Suppressor macrophage treated with lipopolysaccharide for 4 hours (primary cell): Measurements from ENCODE around the gene CCDC80.

Source experiments
- DNase-seq: peaks from one replicate; pipeline ENCODE4 v3.0.0-alpha.2; 2020

The CCDC80 gene

GRCh38 chr3:112632596-112632995, 8.3 kb downstream of the CCDC80 start:
- DNase-seq = no peak

DNA sequence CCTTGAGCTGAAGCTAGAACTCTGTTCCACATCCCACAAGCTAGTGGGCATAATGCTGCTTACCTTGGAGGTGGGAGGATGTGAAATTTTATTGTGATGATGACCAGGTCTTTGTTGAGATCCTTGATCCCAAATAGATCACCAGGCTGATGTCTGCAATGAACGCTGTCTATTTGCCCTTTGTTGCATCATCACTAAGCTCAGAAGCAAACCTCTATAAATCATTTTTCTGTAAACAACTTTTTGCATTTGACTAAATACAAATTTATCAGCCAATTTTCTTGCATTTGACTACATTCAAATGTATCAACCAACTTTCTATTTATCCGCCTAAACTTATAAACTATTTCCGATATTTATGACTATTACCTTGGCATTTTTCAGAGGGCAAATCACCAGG, 9.7 kb downstream of the CCDC80 start:
- DNase-seq = no peak

- peak; percentile 59 for DNase-seq
Observed at GRCh38 chr3:112629425-112629824, 11.5 kb downstream of the CCDC80 start.

GRCh38 chr3:112627919-112628466, 12.9 kb downstream of the CCDC80 start:
- no peak for DNase-seq

DNA sequence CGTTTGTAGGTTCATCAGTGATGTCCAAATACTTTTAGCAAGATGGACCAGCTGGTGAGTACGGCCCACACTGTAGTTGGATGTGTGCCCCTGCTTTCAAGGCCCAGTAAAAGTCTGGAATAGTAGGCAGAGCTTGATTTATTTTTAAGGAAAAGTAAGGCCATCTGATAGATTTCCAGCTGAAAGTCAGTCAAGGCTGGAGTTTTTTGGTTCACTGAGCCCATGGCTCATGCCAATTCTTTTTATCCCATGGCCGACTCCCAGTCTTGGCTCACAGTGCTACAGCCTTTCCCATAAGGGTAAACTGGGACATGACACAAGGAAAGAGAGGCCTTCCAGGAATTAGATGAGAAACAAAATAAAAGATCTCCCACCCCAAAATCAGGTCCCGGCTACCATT, 13.5 kb downstream of the CCDC80 start:
- DNase-seq = no peak

DNA sequence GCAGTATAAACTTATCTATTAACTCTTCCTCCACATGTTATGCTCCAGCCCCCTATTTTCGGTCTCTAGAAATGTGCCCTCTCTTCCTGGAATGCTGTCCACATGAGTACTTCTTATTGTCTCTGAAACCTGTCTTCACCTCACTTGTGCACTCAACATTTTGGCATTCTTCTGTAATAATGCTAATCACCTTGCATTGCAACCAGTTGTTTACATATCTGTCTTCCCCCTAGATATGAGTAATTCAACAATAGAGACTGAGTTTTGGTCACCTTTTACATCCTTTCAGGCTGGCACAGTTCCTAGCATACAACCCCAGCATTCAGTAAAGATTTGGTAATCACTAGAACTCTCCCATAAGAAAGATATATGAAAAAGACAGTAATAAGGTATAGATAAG, 17.2 kb downstream of the CCDC80 start:
- no peak for DNase-seq

- no peak for DNase-seq
Observed at GRCh38 chr3:112623213-112623612, 17.7 kb downstream of the CCDC80 start.

DNA sequence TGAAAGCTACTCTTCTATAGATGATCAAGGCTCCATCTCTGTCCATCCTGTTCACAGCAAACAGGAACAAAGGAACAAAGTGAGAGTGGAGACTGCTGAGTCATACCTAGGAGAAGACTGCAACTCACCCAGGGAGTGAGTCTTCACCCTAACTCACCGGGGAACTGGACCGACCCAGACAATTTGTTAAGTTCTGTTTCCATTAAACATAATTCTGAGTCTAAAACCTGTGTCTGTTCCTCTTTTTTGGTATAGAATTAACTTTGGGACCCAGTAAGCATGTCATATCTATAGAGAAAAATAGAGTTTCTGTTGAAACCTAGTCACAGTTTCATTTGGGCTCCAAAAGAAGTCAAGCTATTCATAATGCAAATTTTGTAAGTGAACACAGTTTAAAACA, 21.6 kb downstream of the CCDC80 start:
- peak; percentile 30 for DNase-seq

DNA sequence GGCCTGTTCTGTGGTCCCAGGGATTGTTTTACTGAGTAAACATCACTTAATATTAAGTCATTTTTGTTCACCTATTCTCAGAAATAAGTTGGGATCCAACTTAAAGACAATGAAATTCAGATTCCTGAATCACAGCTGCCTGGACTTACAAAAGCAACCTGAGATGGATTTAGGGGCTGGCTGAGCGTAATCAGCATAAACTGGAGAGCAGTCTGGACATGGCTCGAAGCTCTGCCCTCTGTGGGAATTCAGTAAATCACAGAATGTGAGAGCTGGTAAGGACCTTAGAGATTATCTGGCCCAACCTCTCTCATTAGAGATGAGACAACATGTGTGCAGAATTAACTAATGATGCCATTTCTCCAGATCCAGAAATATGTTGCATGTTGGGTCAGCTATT, 23.7 kb downstream of the CCDC80 start:
- DNase-seq = no peak

- DNase-seq = no peak
Observed at GRCh38 chr3:112615989-112616731, 24.8 kb downstream of the CCDC80 start.

- peak; percentile 65 for DNase-seq
Observed at GRCh38 chr3:112611752-112612515, 29.0 kb downstream of the CCDC80 start.

DNA sequence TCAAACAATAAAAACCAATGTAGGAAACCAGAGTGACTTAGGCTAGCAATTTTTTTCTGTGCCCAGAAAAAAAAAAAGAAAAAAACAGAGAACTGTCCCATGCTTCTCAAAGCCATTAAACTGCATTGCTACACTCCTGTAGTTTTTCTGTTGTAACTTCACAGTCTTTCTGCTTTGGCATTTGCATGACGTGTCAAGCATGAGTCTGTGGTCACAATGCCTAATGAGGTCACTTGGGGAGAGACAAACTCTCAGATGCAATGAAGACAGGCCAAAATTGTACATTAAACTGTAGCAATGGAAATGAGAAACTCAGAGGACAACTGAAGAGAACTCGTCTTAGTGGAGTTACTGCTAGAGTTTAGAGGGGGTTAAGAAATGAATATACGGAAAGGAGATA, 30.8 kb downstream of the CCDC80 start:
- peak; percentile 73 for DNase-seq

DNA sequence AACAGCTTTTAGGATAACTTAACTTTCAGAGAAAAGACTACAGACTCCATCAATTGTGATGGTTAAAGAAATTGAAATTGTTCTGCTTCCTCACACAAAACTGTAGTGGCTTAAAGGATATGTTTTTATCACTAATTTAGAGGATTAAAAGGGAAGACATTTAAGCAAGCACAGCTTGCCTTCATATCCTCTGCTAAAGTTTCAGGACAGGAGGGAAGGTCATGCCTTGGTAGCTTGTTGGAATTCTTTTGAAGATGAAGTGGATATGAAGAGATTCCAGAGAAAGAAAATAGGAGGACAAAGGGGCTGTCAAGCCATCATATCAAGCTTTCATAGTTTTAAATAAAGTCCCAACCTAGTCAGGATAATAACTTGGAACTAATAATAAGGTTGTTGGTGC, 33.1 kb downstream of the CCDC80 start:
- DNase-seq = no peak

- DNase-seq = no peak
Observed at GRCh38 chr3:112606098-112606497, 34.8 kb downstream of the CCDC80 start.

- DNase-seq = no peak
Observed at GRCh38 chr3:112605285-112605684, 35.7 kb downstream of the CCDC80 start.

DNA sequence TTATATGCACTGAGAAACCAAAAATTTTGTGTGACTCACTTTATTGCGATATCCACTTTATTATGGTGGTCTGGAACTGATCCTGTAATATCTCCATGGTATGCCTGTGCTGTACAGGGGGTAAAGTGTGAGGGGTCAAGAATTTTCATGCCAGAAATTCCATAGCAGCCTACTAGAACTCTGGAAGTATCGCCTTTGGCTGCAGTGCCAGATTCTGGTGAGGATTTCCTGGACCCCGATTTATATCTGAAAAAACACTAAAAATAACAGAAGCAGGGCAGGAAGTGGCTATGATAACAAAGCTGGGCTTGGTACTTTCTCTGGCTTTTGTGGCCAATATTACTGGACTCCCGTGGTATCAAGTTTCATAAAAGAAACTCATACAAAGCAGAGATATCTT, 36.4 kb downstream of the CCDC80 start:
- no peak for DNase-seq

- DNase-seq = no peak
Observed at GRCh38 chr3:112602217-112602838, 38.6 kb downstream of the CCDC80 start.

GRCh38 chr3:112598731-112599130, 42.2 kb downstream of the CCDC80 start:
- DNase-seq = no peak

GRCh38 chr3:112597945-112598344, 43.0 kb downstream of the CCDC80 start:
- no peak for DNase-seq

DNA sequence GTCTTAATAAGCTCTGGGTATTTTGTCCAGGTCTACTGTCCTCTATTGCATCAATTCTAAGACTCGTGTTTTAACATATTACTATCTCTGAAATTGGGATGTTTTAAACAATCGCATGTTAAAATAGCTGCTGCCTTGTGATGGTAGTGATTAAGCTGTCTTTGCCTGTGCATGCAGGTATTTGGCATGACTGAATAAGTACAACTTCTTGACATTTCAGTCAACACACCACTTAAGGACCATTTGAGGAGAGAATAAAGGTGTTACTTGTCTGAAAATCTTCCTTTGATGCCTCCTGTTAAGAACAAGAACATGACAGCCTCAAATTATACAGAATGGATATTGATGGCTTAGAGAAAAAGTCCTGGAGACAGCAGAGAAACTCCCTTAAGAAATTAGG, 46.1 kb downstream of the CCDC80 start:
- no peak for DNase-seq

DNA sequence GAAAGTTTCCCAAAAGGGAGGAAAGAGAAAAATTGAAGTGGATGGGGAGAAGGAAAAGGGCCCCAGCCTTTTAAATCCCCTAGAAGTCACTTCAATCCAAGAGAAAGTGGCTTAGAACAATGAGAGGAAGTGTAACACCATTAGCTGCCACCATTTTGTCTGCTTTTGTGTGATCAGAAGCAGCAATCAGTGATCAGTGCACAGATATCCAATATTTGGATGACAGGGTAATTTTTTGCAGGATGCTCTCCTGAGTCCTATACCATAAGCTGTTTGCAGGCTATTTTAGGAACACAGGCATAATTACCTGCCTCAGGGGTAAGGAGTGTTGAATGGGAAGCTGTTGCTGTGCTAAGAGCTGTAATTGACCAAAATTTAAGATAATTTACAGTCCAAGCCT, 47.7 kb downstream of the CCDC80 start:
- DNase-seq = no peak

- no peak for DNase-seq
Observed at GRCh38 chr3:112587336-112587735, 53.6 kb downstream of the CCDC80 start.

DNA sequence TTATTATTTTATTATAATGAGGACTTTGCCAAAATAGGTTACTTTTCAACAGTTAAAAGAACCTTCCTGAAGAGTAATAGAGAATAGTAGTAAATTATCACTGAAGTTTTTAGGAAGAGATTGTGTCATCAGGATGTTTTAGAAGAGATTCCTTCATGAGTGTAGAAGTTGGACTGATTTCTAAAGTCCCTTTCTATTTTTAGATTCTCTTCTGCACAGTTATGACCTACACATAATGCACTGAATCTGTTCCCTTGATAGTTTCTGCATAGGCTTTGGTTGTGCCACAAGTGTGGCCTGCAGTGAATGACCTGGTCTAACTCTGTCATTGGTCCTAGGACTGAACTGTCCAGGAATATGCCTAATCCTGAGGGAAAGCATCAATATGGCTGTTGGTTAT, 55.2 kb downstream of the CCDC80 start:
- DNase-seq = no peak

DNA sequence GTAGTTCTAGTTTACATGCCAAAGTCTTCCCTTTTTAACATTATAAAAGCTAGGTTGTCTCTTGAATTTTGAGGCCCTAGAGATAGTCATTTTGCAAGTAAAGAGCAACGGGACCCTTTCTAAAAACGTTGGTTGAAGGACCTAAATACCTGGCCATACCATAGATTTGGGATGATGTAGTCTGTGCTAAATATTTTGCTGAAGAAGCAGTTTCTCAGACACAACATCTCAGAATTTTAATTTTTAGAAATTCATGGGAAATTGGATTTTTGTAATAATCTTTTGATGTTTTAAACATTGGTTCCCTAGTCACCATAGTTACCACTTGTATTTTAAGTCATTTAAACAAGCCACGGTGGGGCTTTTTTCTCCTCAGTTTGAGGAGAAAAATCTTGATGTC, 57.8 kb downstream of the CCDC80 start:
- DNase-seq = no peak
